ENCODE measurements around the gene FAM227A. TPM values are rescaled to one million over a fixed set of nuclear protein-coding genes. Genes with fewer than 3 reads are reported as not detected.

FAM227A gene
- total and polyA plus RNA-seq, 2 experiments from 2014 or later: 0.51 to 2.9 TPM

- H3K27ac ChIP-seq: peak overlapping the region; percentile 28
- 41% methylated on average over 32 of the region's 32 CpGs for WGBS (ENCODE audit: low lambda C conversion rate, missing lambda C conversion rate)
These were observed 86.8 kb downstream of the FAM227A start for GRCh38 chr22:38569181-38569971.

DNA sequence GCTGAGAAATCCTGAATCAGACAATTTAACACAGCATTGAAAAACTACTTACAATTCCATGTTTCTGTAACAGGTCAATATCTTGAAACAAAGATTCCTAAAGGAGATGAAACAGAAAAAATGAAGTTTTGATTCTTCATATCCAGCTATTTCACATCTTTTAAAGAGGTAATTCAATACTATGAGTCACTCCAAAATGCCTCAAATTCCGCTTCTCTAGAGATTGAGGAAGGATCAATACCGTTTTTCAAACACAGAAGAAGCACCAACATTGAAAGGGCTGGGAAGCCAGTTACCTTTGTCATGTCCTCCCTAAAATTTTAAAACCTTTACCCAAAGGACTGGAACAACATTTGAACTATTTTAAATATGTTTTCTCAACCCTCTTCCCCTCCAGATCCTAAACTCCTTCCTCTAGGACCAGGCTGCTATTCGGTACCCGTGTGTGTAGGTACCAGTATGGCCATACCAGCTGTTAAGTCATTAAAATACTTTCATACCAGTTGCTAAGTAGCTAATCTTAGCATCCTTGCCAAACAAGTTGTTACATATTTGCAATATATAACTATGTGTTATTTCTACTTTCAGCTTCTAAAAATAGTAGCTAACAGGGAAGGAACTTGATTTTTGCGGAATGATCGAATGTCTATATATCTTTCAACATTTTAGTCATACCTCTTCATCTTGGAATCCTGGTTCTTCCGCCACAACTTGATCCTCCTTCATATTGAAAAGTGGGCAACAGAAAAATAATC lies 88.5 kb downstream of the FAM227A start:
- Histone ChIP-seq H4K20me1 (ENCODE audit: insufficient read depth, poor library complexity, severe bottlenecking) (no peaks in the 10 kb centered on the region), H3K36me3 (replicated peaks; ENCODE audit: insufficient read depth, low read depth) (no peaks in the 10 kb centered on the region), H3K4me2 (no peak overlapping the region), H3K9me3 (ENCODE audit: low read depth) (no peaks in the 10 kb centered on the region), H3K4me3 (no peak overlapping the region), H3K4me1 (ENCODE audit: insufficient read depth) (peaks cover 6% of the 10 kb centered on the region), H3K27ac (no peak overlapping the region), H3K9me2 (replicated peaks; ENCODE audit: insufficient read depth) (no peaks in the 10 kb centered on the region), H3K27me3 (no peaks in the 10 kb centered on the region), H2AFZ (no peak overlapping the region), H3K79me2 (peaks cover 6% of the 10 kb centered on the region)
- TF ChIP-seq EZH2 (IDR thresholded peaks at IDR 0.05; ENCODE audit: borderline replicate concordance): no peak
- TF ChIP-seq, protein P1, sequence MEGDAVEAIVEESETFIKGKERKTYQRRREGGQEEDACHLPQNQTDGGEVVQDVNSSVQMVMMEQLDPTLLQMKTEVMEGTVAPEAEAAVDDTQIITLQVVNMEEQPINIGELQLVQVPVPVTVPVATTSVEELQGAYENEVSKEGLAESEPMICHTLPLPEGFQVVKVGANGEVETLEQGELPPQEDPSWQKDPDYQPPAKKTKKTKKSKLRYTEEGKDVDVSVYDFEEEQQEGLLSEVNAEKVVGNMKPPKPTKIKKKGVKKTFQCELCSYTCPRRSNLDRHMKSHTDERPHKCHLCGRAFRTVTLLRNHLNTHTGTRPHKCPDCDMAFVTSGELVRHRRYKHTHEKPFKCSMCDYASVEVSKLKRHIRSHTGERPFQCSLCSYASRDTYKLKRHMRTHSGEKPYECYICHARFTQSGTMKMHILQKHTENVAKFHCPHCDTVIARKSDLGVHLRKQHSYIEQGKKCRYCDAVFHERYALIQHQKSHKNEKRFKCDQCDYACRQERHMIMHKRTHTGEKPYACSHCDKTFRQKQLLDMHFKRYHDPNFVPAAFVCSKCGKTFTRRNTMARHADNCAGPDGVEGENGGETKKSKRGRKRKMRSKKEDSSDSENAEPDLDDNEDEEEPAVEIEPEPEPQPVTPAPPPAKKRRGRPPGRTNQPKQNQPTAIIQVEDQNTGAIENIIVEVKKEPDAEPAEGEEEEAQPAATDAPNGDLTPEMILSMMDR (IDR thresholded peaks at IDR 0.05; ENCODE audit: poor library complexity): no peak
- no peak for TF ChIP-seq EZH2phosphoT487 (IDR thresholded peaks at IDR 0.05; ENCODE audit: low read depth, severe bottlenecking, unreplicated experiment)
- WGBS (ENCODE audit: low lambda C conversion rate, missing lambda C conversion rate): 83% methylated on average over 7 of the region's 7 CpGs
- DNase-seq (ENCODE audit: low spot score): no peak

More at GRCh38 chr22:38569181-38569971, 86.8 kb downstream of the FAM227A start:
- Histone ChIP-seq H3K36me3 (replicated peaks; ENCODE audit: insufficient read depth, low read depth) (no peaks in the 10 kb centered on the region), H3K4me2 (peak overlapping the region; percentile 80), H3K9me2 (replicated peaks; ENCODE audit: insufficient read depth) (no peaks in the 10 kb centered on the region), H3K9me3 (ENCODE audit: low read depth) (no peaks in the 10 kb centered on the region), H3K4me1 (ENCODE audit: insufficient read depth) (peaks cover 6% of the 10 kb centered on the region), H4K20me1 (ENCODE audit: insufficient read depth, poor library complexity, severe bottlenecking) (no peaks in the 10 kb centered on the region), H2AFZ (peak overlapping the region; percentile 98), H3K4me3 (peak overlapping the region; percentile 61), H3K79me2 (peaks cover 6% of the 10 kb centered on the region), H3K27me3 (no peaks in the 10 kb centered on the region)
- no peak for TF ChIP-seq EZH2 (IDR thresholded peaks at IDR 0.05; ENCODE audit: borderline replicate concordance)
- TF ChIP-seq EZH2phosphoT487 (IDR thresholded peaks at IDR 0.05; ENCODE audit: low read depth, severe bottlenecking, unreplicated experiment): no peak
- TF ChIP-seq, protein P1 (IDR thresholded peaks at IDR 0.05; ENCODE audit: poor library complexity): no peak
- DNase-seq (ENCODE audit: low spot score): no peak

GRCh38 chr22:38566726-38567504 lies 89.3 kb downstream of the FAM227A start:
- H3K79me2 ChIP-seq: peaks cover 6% of the 10 kb centered on the region
- 70% methylated on average over 3 of the region's 3 CpGs for WGBS (ENCODE audit: low lambda C conversion rate, missing lambda C conversion rate)
- peaks cover 6% of the 10 kb centered on the region for H3K4me1 ChIP-seq (ENCODE audit: insufficient read depth)
- no peak for DNase-seq (ENCODE audit: low spot score)
- no peak overlapping the region for H3K4me2 ChIP-seq
- no peaks in the 10 kb centered on the region for H3K9me3 ChIP-seq (ENCODE audit: low read depth)
- H3K9me2 ChIP-seq (replicated peaks; ENCODE audit: insufficient read depth): no peaks in the 10 kb centered on the region
- no peaks in the 10 kb centered on the region for H4K20me1 ChIP-seq (ENCODE audit: insufficient read depth, poor library complexity, severe bottlenecking)
- no peak overlapping the region for H3K4me3 ChIP-seq
- no peak overlapping the region for H2AFZ ChIP-seq
- H3K27ac ChIP-seq: no peak overlapping the region
- H3K36me3 ChIP-seq (replicated peaks; ENCODE audit: insufficient read depth, low read depth): no peaks in the 10 kb centered on the region
- no peaks in the 10 kb centered on the region for H3K27me3 ChIP-seq
- no peak for TF ChIP-seq EZH2 (IDR thresholded peaks at IDR 0.05; ENCODE audit: borderline replicate concordance)

All from hepatocyte (in vitro differentiated cells).